Neural progenitor cell (in vitro differentiated cells): Measurements from ENCODE around the gene STX11.

Experiments used
- EZH2 ChIP-seq: fragments of 200-600 bp; sonication (generic); IDR thresholded peaks from 2 replicates; pipeline ENCODE4 v1.6.1; 2017; ENCODE audit warnings: antibody characterized with exemption, mild to moderate bottlenecking, moderate library complexity
- EZH2phosphoT487 ChIP-seq: fragments of 200-600 bp; sonication (generic); IDR thresholded peaks from 2 replicates; pipeline ENCODE4 v1.6.1; 2017; ENCODE audit warnings: antibody characterized with exemption
- TF ChIP-seq, protein P1 (sequence below): fragments of 200-600 bp; sonication (generic); IDR thresholded peaks from 2 replicates; pipeline ENCODE4 v1.5.1; 2017; ENCODE audit warnings: antibody characterized with exemption, mild to moderate bottlenecking

DNA sequence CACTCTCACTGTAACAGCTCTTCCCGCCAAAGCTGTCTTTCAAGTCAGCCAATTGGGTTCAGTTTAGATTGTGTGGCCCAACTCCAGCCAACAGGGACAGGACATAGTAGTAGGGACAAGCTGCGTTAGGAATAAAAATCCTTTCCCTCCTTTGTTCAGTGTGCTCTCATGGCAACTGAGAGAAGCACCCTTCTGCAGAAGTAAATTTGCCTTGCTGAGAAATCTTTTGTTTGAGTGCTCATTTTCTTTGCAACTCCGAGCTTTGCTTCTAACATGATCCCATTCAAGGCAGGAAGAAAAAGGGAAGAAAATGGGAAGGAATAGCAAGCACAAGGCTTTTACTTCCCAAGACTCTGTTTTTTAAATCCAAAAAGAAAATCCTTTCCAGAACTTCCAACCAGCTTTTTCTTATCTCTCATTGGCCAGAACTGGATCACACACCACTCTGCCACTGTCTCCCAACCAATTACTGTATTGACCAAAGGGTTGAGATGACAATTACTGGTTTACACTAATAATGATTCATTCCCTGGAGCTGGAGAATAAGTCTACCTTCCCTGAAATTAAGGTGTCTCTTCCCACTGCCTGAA lies 52.7 kb downstream of the STX11 start:
- TF ChIP-seq EZH2 (no peak), EZH2phosphoT487 (no peak)
- TF ChIP-seq, protein P1, sequence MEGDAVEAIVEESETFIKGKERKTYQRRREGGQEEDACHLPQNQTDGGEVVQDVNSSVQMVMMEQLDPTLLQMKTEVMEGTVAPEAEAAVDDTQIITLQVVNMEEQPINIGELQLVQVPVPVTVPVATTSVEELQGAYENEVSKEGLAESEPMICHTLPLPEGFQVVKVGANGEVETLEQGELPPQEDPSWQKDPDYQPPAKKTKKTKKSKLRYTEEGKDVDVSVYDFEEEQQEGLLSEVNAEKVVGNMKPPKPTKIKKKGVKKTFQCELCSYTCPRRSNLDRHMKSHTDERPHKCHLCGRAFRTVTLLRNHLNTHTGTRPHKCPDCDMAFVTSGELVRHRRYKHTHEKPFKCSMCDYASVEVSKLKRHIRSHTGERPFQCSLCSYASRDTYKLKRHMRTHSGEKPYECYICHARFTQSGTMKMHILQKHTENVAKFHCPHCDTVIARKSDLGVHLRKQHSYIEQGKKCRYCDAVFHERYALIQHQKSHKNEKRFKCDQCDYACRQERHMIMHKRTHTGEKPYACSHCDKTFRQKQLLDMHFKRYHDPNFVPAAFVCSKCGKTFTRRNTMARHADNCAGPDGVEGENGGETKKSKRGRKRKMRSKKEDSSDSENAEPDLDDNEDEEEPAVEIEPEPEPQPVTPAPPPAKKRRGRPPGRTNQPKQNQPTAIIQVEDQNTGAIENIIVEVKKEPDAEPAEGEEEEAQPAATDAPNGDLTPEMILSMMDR = no peak
